Activated effector memory CD4-positive, alpha-beta T cell treated with Interleukin-2 at 50 U/mL for 16 hours (primary cell): ENCODE data around the gene INPP4A.

Source experiments
- DNase-seq: peaks from one replicate; pipeline ENCODE4 v3.0.0-alpha.2; 2020

Gene INPP4A

GRCh38 chr2:98438190-98439133 lies 6.2 kb upstream of the INPP4A start:
- no peak for DNase-seq

GRCh38 chr2:98441706-98442450 lies 2.8 kb upstream of the INPP4A start:
- DNase-seq, result no peak

- no peak for DNase-seq
These were observed 2.2 kb upstream of the INPP4A start for GRCh38 chr2:98442488-98442887.

GRCh38 chr2:98445177-98445682 lies 572 bp downstream of the INPP4A start:
- DNase-seq, result peak; percentile 10

- peak; percentile 35 for DNase-seq
These were observed 1.3 kb downstream of the INPP4A start for GRCh38 chr2:98445683-98446581.

GRCh38 chr2:98446850-98447249 lies 2.2 kb downstream of the INPP4A start:
- no peak for DNase-seq

- no peak for DNase-seq
These were observed 3.9 kb downstream of the INPP4A start for GRCh38 chr2:98448441-98449145.

GRCh38 chr2:98452396-98453027 lies 7.9 kb downstream of the INPP4A start:
- no peak for DNase-seq

GRCh38 chr2:98453083-98453482 lies 8.4 kb downstream of the INPP4A start:
- DNase-seq, result no peak

GRCh38 chr2:98453531-98453930 lies 8.9 kb downstream of the INPP4A start:
- no peak for DNase-seq

GRCh38 chr2:98454073-98454472 lies 9.4 kb downstream of the INPP4A start:
- DNase-seq, result no peak

GRCh38 chr2:98454500-98455235 lies 10.0 kb downstream of the INPP4A start:
- no peak for DNase-seq

- no peak for DNase-seq
These were observed 10.9 kb downstream of the INPP4A start for GRCh38 chr2:98455494-98455976.

- DNase-seq, result no peak
These were observed 12.5 kb downstream of the INPP4A start for GRCh38 chr2:98457045-98457696.

GRCh38 chr2:98458207-98458606 lies 13.5 kb downstream of the INPP4A start:
- no peak for DNase-seq

- DNase-seq, result no peak
These were observed 14.2 kb downstream of the INPP4A start for GRCh38 chr2:98458667-98459380.

- DNase-seq, result no peak
These were observed 15.0 kb downstream of the INPP4A start for GRCh38 chr2:98459496-98460175.

GRCh38 chr2:98460573-98461497 lies 16.2 kb downstream of the INPP4A start:
- DNase-seq, result no peak
